Osteocyte (in vitro differentiated cells): ENCODE results near the gene TDRD3. TPM values are rescaled to one million over a fixed set of nuclear protein-coding genes. Genes with fewer than 3 reads are reported as not detected.

Source experiments
- DNase-seq: peaks from one replicate; pipeline ENCODE4 v3.0.0; 2021; ENCODE audit warnings: mixed read lengths; ENCODE audit not compliant: unreplicated experiment; ENCODE audit errors: extremely low spot score
- H3K27ac Mint-ChIP-seq: one replicate; pipeline ENCODE4 v1.8.0; 2021; ENCODE audit warnings: mild to moderate bottlenecking, mixed read lengths; ENCODE audit not compliant: unreplicated experiment
- H3K27me3 Mint-ChIP-seq: one replicate; pipeline ENCODE4 v1.8.0; 2021; ENCODE audit warnings: mixed read lengths; ENCODE audit not compliant: unreplicated experiment
- H3K36me3 Mint-ChIP-seq: one replicate; pipeline ENCODE4 v1.8.0; 2021; ENCODE audit warnings: mixed read lengths; ENCODE audit not compliant: unreplicated experiment
- H3K4me1 Mint-ChIP-seq: one replicate; pipeline ENCODE4 v1.8.0; 2021; ENCODE audit warnings: mixed read lengths; ENCODE audit not compliant: unreplicated experiment
- H3K4me3 Mint-ChIP-seq: one replicate; pipeline ENCODE4 v1.8.0; 2021; ENCODE audit warnings: mild to moderate bottlenecking, moderate library complexity, mixed read lengths; ENCODE audit not compliant: unreplicated experiment
- H3K9me3 Mint-ChIP-seq: one replicate; pipeline ENCODE4 v1.8.0; 2021; ENCODE audit warnings: mixed read lengths; ENCODE audit not compliant: unreplicated experiment
- CTCF ChIP-seq: fragments of 200-600 bp; sonication (generic); IDR thresholded peaks from 2 replicates; pipeline ENCODE4 v1.5.0; 2021; ENCODE audit warnings: antibody characterized with exemption, mild to moderate bottlenecking, moderate library complexity
- total RNA-seq: library from RNA; stranded (reverse); gene quantifications from 2 replicates; pipeline ENCODE4 v1.2.1, GENCODE V29; 2021

TDRD3 gene
- total RNA-seq, 1 donor from 2014 or later, result 27.6 TPM

GRCh38 chr13:60620611-60621395, 223.8 kb downstream of the TDRD3 start:
- Mint-ChIP-seq H3K27ac (no peak overlapping the region), H3K27me3 (peaks cover 46% of the 10 kb centered on the region), H3K36me3 (no peaks in the 10 kb centered on the region), H3K4me1 (no peaks in the 10 kb centered on the region), H3K4me3 (no peak overlapping the region), H3K9me3 (no peaks in the 10 kb centered on the region)
- TF ChIP-seq CTCF, result no peak
- DNase-seq, result no peak

- Mint-ChIP-seq H3K9me3 (no peaks in the 10 kb centered on the region), H3K27ac (no peak overlapping the region), H3K27me3 (peaks cover 48% of the 10 kb centered on the region), H3K36me3 (no peaks in the 10 kb centered on the region), H3K4me1 (no peaks in the 10 kb centered on the region), H3K4me3 (no peak overlapping the region)
- DNase-seq, result no peak
- no peak for TF ChIP-seq CTCF
These were observed 226.1 kb downstream of the TDRD3 start for GRCh38 chr13:60623151-60623550.

Other genes starting within 250 kb of the TDRD3 start
- 9.2 and 12.2 TPM in 2 replicates for gene DIAPH3, start 233.3 kb upstream of the TDRD3 start, total RNA-seq